Frontal cortex (tissue), 4 donors: ENCODE results near the gene JMJD1C. TPM values are rescaled to one million over a fixed set of nuclear protein-coding genes. Genes with fewer than 3 reads are reported as not detected.

Experiments
- DNase-seq, 2 donors: peaks; one replicate each; pipeline ENCODE4 v3.0.0; 2012; ENCODE audit warnings: low spot score in 2 of 2
- FAIRE-seq: peaks from 2 replicates; lab custom pipeline; 2012; peaks lifted over from hg19 to GRCh38; lab: Jason Lieb, UNC
- total RNA-seq: library from RNA; depleted of rRNA; stranded (reverse); fragments of >200 nt; gene quantifications from one replicate; pipeline ENCODE4 v1.2.3, GENCODE V29; 2014
- donor health status: control.
- donor health status: control.
- donor health status: control.

Gene JMJD1C
- total RNA-seq, 1 donor from 2014 or later: 165 TPM

DNA sequence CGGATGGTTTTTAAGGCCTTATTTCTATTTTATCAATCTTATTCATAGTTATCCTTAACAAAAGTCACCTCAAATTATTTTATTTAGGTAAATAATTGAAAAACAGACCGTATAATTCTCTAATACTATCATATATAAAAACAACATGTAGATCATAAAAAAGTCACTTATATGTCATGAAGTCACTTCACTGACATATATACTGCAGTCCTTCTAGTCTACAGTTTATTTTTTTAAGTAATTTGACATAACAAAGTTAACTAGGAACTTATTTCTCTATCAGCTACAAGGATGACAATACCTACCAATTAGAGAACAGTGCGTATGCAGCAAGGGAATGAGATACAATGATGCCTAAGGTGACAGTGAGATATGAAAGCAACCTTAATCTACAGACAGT lies 26.2 kb downstream of the JMJD1C start:
- FAIRE-seq: no peak
- DNase-seq: no peak

DNA sequence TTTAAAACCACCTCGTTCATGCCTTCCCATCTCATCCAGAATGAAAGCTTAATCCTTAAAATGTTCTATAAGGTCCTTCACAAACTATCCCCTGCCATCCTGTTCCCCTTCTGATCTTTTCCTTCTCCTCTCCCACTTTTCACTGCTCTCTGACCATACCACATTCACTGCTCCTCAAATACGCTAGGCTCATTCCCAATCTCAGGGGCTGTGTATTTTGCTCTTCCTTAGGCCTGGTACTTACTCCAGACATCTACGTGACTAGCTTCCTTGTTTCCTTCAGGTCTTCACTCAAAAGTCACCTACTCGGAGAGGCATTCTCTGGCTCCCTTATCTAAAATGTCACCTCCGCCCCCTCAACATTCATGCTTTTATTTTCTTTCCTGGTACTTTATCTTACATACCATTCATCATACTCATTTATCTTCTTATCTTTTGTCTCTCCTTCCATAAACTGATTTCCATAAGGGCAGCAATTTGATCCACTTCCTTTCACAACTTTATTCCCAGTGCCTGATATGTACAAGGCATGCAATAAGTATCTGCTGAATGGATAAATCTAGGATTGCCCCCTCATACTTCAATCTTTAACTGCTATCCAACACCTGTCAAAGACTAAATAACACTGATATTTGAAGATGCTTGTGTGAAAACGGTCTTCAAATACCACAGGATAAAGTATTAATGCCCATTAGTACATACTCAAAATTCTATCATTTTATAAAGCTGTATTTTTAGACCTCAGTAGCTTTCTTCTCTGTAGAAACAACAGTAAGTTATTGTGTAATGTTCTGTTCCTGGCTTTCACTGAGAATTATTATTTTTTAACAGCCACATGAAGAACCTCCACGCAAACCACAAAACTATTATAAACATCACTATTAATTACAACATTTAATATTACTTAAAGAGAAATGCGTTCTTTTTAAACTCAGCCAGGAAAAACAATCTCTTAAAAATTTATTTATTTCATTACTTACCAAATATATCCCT lies 27.0 kb downstream of the JMJD1C start:
- DNase-seq (no peak), FAIRE-seq (peak; percentile 26)

DNA sequence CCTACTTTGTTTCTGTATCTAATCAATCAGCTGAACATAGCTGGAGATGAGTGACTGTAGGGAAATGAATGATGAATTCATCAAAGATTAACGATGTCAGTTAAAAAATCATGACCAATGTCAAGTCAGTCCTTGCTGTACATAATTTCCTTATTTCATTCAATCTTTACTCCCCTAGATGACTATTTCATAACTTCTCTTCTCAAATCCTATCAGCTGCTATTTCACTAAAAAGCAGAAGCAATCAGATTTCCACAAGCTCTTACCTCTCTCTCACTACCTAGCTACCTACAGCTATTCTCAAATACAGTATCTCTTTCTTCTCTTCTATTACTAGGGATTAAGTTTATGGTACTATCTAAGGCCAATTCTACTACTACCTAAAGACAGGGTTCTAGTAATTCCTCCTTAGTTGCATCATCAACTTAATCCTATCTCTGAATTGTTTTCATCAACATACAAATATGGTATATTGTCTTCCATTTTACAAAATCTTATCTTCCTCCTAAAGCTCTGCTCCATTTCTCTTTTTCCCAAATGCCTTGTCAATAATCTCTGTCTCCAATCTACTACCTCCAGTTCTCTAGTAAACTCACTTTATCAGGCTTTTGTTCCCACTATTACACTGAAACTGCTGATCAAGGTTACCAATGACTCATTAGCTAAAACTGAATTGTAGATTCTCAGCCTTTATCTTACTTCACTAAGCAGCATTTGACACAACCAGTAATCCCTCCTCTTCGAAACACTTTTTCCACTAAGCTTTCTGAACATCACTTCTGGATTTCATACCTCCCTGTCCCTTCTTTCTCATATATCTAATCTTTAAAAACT lies 28.4 kb downstream of the JMJD1C start:
- FAIRE-seq: no peak

DNA sequence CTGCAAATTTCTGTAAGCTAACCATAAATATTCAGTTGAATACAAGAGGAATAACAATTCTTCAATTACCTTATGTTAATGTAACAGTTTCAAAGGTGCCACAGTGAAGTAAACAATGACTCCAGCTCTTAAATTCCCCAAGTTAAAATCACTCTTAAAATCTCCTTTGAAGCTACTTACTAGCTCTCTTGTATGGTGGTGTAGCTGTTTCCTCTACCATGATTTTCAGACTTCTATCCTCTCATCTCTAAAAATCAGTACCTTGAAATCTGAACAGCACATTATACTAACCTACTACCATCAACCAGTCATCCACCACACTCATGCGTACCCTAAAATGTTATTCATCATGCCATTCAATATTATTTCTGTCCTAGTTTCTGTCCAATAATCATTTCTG lies 29.6 kb downstream of the JMJD1C start:
- DNase-seq (no peak), FAIRE-seq (no peak)

More for the DNA sequence above, 28.4 kb downstream of the JMJD1C start:
- no peak for DNase-seq

DNA sequence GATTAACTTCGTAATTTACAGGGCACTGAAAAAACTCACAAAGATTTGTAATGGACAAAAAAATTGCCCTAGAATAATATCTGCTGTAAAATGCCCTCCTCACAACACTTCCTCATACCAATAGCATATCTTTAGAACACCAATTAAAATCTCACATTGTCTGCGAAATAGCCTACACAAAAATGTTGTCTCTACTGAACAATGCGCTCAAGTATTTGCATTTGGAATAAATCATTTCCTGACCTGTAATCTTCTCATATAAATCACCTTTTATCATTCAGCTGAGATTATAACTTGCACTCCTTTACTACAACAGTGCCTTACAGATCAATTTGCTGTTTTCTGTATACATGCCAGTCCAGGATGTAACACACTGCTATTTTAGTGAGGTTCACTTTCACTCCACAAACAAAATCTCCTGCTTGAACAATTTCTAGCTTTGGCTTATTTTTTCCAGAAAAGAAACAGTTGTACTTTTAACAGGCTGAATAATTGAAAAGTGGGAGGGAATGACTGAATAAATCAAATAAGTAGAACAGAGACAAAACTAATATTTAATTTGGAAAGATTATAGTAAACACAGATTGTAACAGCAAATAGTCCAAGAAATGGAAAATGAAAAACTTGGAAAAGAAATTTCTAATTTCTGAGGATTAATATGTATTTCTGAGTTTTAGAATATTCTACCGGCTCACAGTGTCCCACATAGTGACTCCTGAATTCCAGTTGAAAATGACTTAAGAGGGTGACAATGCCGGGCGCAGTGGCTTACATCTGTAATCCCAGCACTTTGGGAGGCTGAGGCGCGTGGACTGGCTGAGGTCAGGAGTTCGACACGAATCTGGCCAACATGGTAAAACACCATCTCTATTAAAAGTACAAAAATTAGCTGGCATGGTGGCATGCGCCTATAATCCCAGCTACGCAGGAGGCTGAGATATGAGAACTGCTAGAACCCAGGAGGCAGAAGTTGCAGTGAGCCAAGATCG lies 30.6 kb downstream of the JMJD1C start:
- FAIRE-seq (no peak), DNase-seq (no peak)

DNA sequence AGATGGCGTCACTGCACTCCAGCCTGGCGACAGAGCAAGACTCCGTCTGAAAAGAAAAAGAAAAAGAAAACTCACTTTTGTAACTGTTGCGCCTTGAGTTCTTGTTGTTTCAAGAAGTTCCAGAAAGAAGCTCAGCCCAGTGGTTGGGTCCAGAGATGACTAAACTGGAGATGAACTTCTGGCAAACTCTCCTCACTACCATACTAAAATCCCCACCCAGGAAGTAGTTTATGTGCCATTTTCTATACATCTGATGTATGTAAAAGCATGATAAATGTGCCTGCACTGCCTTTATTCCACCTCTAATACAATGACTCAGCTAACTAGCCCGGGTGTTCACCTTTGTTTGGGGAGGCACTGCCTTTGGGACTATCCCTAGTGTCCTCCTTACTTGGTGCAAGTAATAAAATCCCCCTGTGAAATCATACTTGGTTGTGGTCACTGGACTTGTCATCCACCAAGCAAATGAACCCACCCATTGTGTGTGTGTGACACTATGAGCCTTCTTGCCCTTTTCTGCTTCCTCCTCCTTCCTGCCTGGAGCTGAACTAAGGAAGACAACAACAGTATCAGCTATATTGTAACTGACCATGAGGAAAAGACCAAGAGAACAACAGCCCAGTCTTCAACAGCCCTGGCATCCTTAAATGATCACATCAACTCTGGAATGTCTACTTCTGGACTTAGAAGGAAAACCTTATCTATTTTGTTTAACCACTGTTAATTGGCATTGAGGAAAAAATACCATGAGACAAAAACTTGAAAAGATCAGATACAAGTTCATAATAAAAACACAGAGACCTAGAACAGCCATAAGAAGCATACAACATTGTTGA lies 33.6 kb downstream of the JMJD1C start:
- no peak for FAIRE-seq
- DNase-seq: no peak

DNA sequence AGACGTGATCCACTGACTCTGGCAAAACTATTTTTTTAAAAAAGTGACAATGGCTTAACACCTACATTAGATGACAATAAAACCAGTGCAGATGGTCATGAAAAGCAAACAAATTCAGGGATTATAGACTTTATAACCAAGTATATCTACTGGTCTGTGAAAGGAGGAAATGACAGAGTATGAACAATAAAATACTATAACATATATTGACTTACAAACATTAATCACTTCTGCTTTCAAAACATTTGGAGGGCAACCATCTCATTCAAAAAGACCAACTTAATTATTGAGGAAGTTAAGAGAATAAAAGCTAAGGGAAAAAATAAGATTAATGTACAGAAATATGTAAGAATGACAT lies 34.8 kb downstream of the JMJD1C start:
- DNase-seq (no peak), FAIRE-seq (no peak)

DNA sequence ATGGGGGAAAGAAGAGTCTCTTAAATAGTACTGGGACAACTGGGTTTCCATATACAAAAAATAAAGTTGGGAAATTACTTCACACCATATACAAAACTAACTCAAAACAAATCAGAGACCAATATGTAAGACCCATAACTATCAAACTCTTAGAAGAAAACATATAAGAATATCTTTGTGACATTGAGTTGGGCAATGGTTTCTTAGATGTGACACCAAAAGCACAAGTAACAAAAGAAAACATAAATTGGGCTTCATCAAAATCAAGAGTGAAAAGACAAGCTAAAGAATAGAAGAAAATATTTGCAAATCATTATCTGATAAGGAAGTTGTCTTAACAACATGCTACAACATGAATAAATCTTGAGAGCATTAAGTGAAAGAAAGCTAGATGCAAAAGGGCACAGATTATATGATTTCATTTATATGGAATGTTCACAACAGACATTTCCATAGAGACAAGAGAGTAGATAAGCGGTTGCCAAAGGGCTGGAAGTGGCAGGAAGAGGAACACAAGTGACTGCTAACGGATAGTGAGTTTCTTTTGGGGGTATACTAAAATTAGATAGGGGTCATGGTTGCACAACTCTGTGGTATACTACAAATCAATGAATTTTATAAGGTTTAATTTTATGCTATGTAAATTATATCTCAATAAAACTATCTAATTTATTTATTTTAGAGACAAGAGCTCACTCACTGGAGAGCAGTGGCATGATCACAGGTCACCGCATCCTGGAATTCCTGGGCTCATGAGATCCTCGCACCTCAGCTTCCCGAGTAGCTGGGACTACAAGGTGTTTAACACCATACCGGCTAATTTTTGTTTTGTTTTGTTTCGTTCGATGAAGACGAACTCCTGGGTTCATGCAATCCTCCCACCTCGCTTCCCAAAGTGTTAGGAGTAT lies 35.4 kb downstream of the JMJD1C start:
- FAIRE-seq: no peak

DNA sequence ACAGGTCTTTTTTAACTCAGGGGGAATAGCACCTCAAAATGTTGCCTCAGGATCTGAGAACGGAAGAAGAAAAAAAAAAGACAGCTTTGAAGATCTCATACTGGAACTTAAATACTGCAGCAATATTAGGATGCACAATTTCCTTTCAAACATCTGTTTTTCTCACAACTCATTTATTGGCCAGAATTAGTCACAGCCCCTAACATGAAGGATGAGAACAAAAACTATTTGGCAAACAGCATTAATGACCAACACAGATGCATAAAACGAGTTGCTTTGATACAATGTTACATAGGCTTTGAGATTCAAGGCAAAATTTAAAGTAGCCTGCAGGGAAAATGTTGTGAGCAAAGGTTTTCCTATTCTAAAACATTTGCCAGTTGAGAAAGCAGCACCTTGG lies 36.5 kb downstream of the JMJD1C start:
- FAIRE-seq (no peak), DNase-seq (no peak)

More for the DNA sequence above, 35.4 kb downstream of the JMJD1C start:
- DNase-seq: no peak

DNA sequence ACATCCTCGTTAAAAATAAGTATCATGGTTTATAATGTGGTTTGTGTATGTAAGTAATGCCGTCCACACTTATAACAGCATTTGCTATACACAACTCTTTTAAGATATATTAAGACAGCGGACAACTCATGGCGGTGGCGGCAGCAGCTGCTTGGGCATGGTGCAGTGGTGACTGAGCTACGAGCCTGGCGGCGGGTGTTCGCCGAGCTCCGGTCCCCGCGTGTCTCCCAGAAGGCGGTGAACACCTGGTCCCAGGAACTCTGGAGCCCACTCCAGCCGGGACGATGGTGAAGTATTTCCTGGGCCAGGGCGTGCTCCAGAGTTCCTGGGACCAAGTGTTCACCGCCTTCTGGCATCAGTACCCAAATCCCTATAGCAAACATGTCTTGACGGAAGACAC lies 38.8 kb downstream of the JMJD1C start:
- DNase-seq (no peak), FAIRE-seq (no peak)

DNA sequence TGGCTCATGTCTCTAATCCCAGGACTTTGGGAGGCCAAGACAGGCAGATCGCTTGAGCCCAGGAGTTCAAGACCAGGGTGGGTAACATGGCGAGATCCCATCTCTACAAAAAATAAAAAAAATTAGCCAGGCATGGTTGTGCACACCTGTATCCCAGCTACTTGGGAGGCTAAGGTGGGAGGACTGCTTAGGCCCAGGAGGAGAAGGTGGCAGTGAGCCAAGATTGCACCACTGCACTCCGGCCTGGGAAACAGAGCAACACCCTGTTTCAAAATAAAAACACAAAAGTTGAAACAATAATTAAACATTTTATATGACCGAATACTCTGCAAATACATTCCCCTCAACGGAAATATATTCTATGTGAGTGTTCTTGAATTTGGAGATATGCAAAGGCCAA lies 40.3 kb downstream of the JMJD1C start:
- DNase-seq: no peak
- FAIRE-seq: no peak

DNA sequence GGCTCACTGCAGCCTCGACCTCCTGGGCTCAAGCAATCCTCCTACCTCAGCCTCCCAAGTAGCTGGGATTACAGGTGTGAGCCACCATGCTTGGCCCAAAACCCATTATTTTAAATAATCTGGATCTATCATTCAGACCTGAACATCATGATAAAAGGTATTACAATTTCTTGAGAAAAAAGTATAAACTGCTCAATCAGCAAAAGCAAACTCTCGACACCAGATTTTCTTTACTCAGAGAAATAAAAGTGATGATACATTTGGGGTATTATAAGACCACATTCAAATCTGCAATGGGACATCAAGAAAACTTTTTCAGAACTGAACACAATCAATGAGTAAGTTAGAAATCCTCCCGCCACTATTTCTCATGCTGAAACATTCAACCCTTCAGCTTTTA lies 41.2 kb downstream of the JMJD1C start:
- FAIRE-seq (no peak), DNase-seq (no peak)

DNA sequence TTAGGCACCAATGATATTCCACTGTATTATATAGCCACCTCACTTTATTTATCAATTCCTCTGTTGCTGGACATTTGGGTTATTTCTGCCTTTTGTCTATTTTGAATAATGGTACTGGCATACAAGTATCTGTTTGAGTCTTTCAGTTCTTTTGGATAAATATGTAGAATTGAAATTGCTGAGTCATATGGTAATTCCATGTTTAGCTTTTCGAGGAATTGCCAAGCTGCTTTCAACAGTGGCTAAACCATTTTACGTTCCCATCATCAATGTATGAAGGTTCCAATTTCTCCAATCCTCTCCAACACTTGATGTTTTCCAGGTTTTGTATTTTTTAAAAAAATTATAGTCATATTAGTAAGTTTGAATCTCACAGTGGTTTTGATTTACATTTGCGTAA lies 42.3 kb downstream of the JMJD1C start:
- FAIRE-seq (no peak), DNase-seq (no peak)

DNA sequence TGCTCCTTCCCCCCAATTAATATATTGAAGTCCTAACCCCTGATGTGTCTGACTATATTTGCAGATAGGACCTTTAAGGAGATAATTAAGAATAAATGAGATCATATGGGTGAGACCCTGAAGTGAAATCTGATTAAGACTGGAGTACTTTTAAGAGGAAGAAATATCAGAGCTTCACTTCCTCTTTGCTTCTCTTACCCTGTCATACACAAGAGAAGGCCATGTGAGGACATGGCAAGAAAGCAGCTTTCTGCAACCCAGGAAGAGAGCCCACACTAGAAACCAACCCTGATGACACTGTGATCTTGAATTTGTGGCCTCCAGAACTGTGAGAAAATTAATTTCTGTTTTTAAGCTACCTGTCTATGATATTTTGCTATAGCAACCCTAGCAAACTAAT lies 44.2 kb downstream of the JMJD1C start:
- DNase-seq (no peak), FAIRE-seq (no peak)

DNA sequence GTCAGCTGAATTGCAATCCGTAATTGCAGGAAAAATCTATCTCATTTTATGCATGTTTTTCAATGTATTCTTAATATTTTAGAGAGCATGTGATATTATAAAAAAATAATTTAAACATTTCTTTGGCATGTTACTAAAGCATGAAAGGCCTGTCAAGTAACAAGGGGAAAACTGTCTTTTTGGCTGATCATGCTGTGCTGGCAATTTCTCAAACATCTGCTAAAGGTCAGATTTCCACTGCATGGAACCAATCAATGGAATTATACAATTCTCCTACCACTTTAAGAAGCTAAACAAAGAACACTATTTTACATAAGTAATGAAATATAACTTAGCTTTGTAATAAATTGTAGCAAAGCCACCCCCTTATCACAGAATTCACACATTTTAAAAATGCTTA lies 49.4 kb downstream of the JMJD1C start:
- no peak for FAIRE-seq
- DNase-seq: no peak

DNA sequence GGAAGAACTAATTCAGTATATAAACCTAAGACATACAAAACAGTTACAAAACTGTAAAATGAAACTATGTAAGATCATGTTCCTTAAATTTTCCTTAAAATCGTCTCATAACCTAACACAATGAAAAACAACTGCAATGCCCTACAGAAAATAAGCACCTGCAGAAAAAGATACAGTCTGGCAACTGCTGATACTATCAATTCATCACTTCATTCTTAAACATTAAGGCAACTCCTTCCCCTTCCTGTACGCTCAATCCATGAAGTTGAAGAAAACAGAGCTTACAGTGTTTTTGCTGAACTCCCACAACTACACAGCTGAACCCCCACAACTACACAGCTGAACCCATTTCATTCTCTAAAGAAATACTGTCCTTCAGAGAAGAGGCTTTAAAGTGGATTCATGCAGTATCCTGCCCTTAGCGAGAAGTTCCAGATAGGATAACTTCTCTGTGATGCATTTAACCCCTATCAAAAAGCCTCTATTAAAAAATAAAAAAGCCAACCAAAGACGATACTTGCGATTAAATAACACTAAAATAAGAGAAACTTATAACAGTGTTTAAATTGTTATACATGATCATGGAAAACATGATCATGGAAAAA lies 50.0 kb downstream of the JMJD1C start:
- no peak for DNase-seq
- no peak for FAIRE-seq

DNA sequence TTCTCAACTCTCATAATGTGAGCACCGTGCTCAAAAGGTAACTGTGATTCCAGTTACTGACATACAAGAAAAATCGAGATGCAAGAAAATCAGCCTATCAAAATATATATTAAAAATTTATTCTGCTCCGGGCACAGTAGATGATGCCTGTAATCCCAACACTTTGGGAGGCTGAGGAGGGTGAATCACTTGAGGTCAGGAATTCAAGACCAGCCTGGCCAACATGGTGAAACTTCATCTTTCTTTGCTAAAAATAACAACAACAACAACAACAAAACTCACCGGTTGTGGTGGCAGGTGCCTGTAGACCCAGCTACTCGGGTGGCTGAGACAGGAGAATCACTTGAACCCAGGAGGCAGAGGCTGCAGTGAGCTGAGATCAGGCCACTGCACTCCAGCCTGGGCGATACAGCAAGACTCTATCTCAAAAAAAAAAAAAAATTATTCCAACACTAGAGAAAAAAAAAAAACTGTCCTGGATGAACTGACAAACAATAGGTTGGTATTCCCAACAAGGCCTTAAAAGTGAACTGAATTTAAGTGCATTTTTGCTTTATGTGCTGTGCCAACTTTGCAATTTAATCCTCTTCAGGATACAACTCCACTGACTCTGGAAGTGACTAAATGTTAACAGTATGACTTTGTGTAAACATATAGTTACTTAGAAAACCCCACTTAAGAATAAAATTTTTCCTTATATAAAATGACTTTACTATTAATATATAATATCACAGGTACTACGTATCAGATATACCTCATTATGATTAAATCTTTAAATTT lies 51.1 kb downstream of the JMJD1C start:
- FAIRE-seq: no peak
- no peak for DNase-seq
